Prostate gland (tissue), 2 donors: ENCODE measurements around the gene INTS7. TPM values are rescaled to one million over a fixed set of nuclear protein-coding genes. Genes with fewer than 3 reads are reported as not detected.
A peak's percentile ranks its signal among the peaks of the same experiment; 100 is the strongest.
"Not testable (repeated sequence)": the region's sequence is repeated elsewhere in the genome, so short reads cannot be mapped to it uniquely, and the experiment has no call there.

ENCODE experiments used
- DNase-seq: peaks from one replicate; pipeline ENCODE4 v3.0.0-alpha.2; 2019; ENCODE audit warnings: low spot score
- H3K27ac ChIP-seq, 2 donors: fragments of 200-600 bp; sonication (generic); 2 replicates each; pipeline ENCODE4 v1.5.1; 2017 to 2019
- H3K27me3 ChIP-seq: fragments of 200-600 bp; sonication (generic); replicated peaks from 2 replicates; pipeline ENCODE4 v1.5.1; 2019; ENCODE audit not compliant: insufficient read depth
- H3K36me3 ChIP-seq, 2 donors: fragments of 200-600 bp; sonication (generic); 1 replicate in 1 of 2; 2 replicates in 1 of 2; pipeline versions ENCODE4 v1.5.1 to v1.8.1; 2017 to 2019
- H3K4me1 ChIP-seq: fragments of 200-600 bp; sonication (generic); replicated peaks from 2 replicates; pipeline ENCODE4 v1.5.1; 2019
- H3K4me3 ChIP-seq, 2 donors: fragments of 200-600 bp; sonication (generic); 2 replicates each; pipeline ENCODE4 v1.5.1; 2017 to 2019
- H3K9me3 ChIP-seq: fragments of 200-600 bp; sonication (generic); 2 replicates; pipeline ENCODE4 v1.5.1; 2017
- CTCF ChIP-seq, 4 experiments: fragments of 200-600 bp in 2 of 4; fragments of 450-650 bp in 2 of 4; sonication (generic) in 2 of 4; IDR thresholded peaks; 1 replicate in 3 of 4; 2 replicates in 1 of 4; pipeline ENCODE4 v1.5.1; 2016 to 2019; ENCODE audit warnings: antibody characterized with exemption in 4 of 4, mild to moderate bottlenecking in 2 of 4, moderate library complexity in 2 of 4
- POLR2A ChIP-seq: fragments of 450-650 bp; IDR thresholded peaks from one replicate; pipeline ENCODE4 v1.6.1; 2016; ENCODE audit warnings: antibody characterized with exemption, mild to moderate bottlenecking
- POLR2AphosphoS5 ChIP-seq: sonication (generic); formaldehyde crosslinking; IDR thresholded peaks from one replicate; pipeline ENCODE4 v1.6.1; 2017; ENCODE audit warnings: antibody characterized with exemption
- WGBS: methylation state at CpG from one replicate; pipeline ENCODE4 v1.1.5; 2018; 5-methylcytosine and 5-hydroxymethylcytosine counted together
- intact Hi-C: fragments of 100-400 bp; cut with DNase I; formaldehyde crosslinking; loops from one replicate; pipeline ENCODE4 v1.14.2; 2022
- total RNA-seq, 2 donors: library from RNA; depleted of rRNA; stranded (reverse); fragments of >200 nt; gene quantifications; one replicate each; pipeline ENCODE4 v1.1.0, GENCODE V29; 2016

The INTS7 gene
- total RNA-seq, 2 donors from 2014 or later = 12.5 to 15.5 TPM

DNA sequence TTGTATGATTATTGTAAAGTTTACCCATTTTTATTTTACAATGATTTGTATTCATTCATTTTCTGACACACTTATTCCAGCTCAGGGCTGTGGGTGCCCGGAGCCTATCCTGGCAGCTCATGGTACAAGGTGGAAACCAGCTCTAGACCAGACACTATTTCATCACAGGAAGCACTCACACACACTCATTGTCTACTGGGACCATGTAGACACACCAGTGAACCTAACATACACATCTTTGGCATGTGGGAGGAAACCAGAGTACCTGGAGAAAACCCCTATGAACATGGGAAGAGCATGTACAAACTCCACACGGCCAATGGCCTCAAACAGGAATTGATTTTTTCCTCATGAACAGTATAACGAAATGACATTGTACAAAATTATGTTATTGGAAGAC lies 2.5 kb upstream of the INTS7 start:
- no peak for DNase-seq
- intact Hi-C loops = loop anchor here (10.0 kb wide), 1 partner anchor 353 kb away; no protein-coding TSS in a partner anchor
- TF ChIP-seq CTCF (IDR thresholded peaks at IDR 0.05) = no peak
- TF ChIP-seq POLR2AphosphoS5 = no peak
- no peak for TF ChIP-seq POLR2A
- Histone ChIP-seq H3K4me3 (no peak overlapping the region), H3K27me3 (no peaks in the 10 kb centered on the region), H3K27ac (no peak overlapping the region), H3K9me3 (no peaks in the 10 kb centered on the region), H3K36me3 (no peaks in the 10 kb centered on the region), H3K4me1 (peaks cover 5% of the 10 kb centered on the region)
- WGBS = 65% methylated on average over 3 of the region's 3 CpGs

GRCh38 chr1:212035835-212036605 lies 663 bp upstream of the INTS7 start:
- intact Hi-C loops = loop anchor here (10.0 kb wide), 1 partner anchor 351 kb away; no protein-coding TSS in a partner anchor
- TF ChIP-seq POLR2A = no peak
- no peak for TF ChIP-seq CTCF (IDR thresholded peaks at IDR 0.05)
- no peak for TF ChIP-seq POLR2AphosphoS5
- H3K4me3 ChIP-seq = peak overlapping the region; percentile 44 to 58
- H3K27ac ChIP-seq = peak overlapping the region; percentile 53 to 91
- H3K9me3 ChIP-seq = no peaks in the 10 kb centered on the region
- no peak for DNase-seq
- under 1% methylated on average over 32 of the region's 32 CpGs for WGBS
- H3K4me1 ChIP-seq = peaks cover 6% of the 10 kb centered on the region
- H3K27me3 ChIP-seq = no peaks in the 10 kb centered on the region
- H3K36me3 ChIP-seq = no peaks in the 10 kb centered on the region

DNA sequence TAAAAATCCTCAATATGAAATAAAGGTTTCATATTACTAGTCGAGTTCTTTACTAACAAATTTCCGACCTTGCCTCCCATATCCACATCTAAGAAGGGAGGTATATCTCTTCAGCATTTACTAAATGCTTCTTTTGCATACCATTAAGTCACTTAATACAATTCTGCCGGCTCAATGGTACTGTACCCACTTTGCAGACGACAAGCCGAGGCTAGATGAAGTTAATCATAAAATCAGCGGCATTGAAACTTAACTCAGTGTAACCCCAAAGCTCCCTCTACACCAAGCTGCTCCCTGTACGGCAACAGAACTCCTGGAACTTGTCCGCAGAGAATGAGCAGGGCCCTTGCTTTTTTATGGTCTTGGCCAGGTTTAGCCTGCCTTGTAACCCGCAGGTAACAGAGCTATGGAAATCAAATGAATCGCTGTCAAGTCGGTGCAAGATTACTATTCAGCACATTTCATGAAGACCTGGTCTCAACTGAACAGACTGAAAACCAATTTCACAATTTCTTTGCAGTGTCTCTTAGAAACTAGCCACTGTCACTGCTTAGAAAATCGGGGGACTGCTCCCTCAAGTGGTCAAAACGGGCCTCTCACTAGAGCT lies 738 bp downstream of the INTS7 start:
- peak overlapping the region; percentile 85 to 91 for H3K27ac ChIP-seq
- TF ChIP-seq POLR2A (peak; percentile 4), POLR2AphosphoS5 (no peak)
- no peaks in the 10 kb centered on the region for H3K27me3 ChIP-seq
- H3K36me3 ChIP-seq = no peaks in the 10 kb centered on the region
- peak overlapping the region; percentile 44 to 58 for H3K4me3 ChIP-seq
- no peaks in the 10 kb centered on the region for H3K9me3 ChIP-seq
- H3K4me1 ChIP-seq = peaks cover 9% of the 10 kb centered on the region
- DNase-seq = no peak
- intact Hi-C loops = loop anchor here (10.0 kb wide), 1 partner anchor 350 kb away; no protein-coding TSS in a partner anchor
- WGBS = under 1% methylated on average over 13 of the region's 13 CpGs

DNA sequence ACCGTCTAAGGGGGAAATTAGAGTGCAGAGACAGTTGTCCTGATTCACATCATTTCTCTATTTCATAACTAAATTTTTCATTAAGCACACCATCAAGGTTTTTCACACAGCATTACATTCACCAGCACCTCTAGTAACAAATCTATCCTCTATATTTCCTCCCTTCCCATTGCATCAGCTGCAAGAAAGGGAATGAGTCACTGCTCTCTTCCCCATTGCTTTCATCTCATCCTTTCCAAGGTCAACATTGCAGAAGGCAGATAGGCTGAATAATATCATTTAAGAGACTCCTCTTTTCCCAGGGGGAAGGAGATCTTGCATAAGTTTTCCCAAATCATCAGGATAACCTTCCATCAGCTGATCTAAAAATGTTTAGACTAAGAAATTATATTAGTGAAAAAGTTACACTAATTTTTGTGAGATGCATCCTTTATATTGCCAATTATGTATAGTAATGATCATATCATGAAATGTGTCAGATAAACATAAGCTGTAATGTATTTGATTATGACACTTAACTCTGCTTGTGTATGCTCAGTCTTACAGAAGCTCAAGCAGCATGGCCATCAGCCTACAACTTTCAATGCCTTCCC lies 4.3 kb downstream of the INTS7 start:
- DNase-seq = no peak
- H3K27me3 ChIP-seq = no peaks in the 10 kb centered on the region
- H3K4me1 ChIP-seq = peaks cover 7% of the 10 kb centered on the region
- TF ChIP-seq POLR2AphosphoS5 (no peak), CTCF (IDR thresholded peaks at IDR 0.05) (no peak), POLR2A (no peak)
- no peaks in the 10 kb centered on the region for H3K9me3 ChIP-seq
- WGBS = 79% methylated on average over 1 of the region's 1 CpG
- intact Hi-C loops = loop anchor here (10.0 kb wide), 1 partner anchor 346 kb away; no protein-coding TSS in a partner anchor
- no peaks in the 10 kb centered on the region for H3K36me3 ChIP-seq
- H3K4me3 ChIP-seq = no peak overlapping the region
- no peak overlapping the region for H3K27ac ChIP-seq

DNA sequence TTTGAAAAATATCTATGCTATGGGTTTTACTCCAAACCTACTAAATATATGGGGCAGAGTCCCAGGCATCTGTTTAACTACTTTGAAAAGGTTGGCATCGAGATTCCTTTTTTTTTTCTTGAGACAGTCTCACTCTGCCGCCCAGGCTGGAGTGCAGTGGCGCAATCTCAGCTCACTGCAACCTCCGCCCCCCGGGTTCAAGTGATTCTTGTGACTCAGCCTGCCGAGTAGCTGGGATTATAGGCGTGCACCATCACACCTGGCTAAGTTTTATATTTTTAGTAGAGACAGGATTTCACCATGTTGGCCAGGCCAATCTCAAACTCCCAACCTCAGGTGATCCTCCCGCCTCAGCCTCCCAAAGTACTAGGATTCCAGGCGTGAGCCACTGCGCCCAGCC lies 7.6 kb downstream of the INTS7 start:
- H3K4me1 ChIP-seq, H3K4me3 ChIP-seq, H3K27me3 ChIP-seq, H3K27ac ChIP-seq, H3K36me3 ChIP-seq, intact Hi-C loops, DNase-seq, H3K9me3 ChIP-seq: not testable (repeated sequence)
- WGBS = 83% methylated on average over 10 of the region's 10 CpGs
